Measurements from ENCODE around the gene HIC1.

- TF ChIP-seq CTCF (IDR thresholded peaks at IDR 0.05; ENCODE audit: poor library complexity) (no peak), EZH2 (IDR thresholded peaks at IDR 0.05; ENCODE audit: borderline replicate concordance) (no peak), EZH2phosphoT487 (IDR thresholded peaks at IDR 0.05; ENCODE audit: low read depth, severe bottlenecking, unreplicated experiment) (no peak)
These were observed 52.1 kb downstream of the HIC1 start for GRCh38 chr17:2107050-2107449.
